Astrocyte (in vitro differentiated cells and primary cell): ENCODE measurements around the gene CXorf66.

Source experiments
- EZH2 ChIP-seq: IDR thresholded peaks from 2 replicates; pipeline ENCODE4 v1.6.1; 2012; ENCODE audit warnings: mild to moderate bottlenecking, low read length, inconsistent platforms; ENCODE audit not compliant: insufficient read depth
- TF ChIP-seq, protein P1 (sequence below): IDR thresholded peaks from 2 replicates; pipeline ENCODE4 v1.5.1; 2011; ENCODE audit warnings: low read depth, mild to moderate bottlenecking, inconsistent platforms, low read length, moderate library complexity; ENCODE audit not compliant: insufficient read depth

DNA sequence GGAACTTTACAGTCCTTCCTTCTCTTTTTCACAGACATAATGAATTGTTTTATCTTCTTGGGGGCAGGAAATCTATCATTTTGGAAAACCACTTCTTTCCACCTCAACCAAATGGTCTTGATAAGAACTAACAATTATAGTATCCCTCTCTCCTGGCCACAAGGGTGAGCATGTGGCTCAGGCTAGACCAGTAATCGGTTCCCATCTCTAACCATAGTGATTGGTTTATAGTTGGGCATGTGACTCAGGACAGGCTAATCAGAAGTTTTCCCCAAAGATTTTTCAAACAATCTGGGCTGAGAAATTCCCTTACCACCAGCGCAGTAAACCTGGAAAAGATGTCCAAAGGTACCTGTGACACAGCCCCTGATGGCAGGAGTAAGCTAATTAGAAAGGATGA lies 4.0 kb upstream of the CXorf66 start:
- no peak for TF ChIP-seq EZH2
- TF ChIP-seq, protein P1, sequence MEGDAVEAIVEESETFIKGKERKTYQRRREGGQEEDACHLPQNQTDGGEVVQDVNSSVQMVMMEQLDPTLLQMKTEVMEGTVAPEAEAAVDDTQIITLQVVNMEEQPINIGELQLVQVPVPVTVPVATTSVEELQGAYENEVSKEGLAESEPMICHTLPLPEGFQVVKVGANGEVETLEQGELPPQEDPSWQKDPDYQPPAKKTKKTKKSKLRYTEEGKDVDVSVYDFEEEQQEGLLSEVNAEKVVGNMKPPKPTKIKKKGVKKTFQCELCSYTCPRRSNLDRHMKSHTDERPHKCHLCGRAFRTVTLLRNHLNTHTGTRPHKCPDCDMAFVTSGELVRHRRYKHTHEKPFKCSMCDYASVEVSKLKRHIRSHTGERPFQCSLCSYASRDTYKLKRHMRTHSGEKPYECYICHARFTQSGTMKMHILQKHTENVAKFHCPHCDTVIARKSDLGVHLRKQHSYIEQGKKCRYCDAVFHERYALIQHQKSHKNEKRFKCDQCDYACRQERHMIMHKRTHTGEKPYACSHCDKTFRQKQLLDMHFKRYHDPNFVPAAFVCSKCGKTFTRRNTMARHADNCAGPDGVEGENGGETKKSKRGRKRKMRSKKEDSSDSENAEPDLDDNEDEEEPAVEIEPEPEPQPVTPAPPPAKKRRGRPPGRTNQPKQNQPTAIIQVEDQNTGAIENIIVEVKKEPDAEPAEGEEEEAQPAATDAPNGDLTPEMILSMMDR: no peak
